ENCODE measurements around the gene PCOLCE2.

- TF ChIP-seq, protein P1, sequence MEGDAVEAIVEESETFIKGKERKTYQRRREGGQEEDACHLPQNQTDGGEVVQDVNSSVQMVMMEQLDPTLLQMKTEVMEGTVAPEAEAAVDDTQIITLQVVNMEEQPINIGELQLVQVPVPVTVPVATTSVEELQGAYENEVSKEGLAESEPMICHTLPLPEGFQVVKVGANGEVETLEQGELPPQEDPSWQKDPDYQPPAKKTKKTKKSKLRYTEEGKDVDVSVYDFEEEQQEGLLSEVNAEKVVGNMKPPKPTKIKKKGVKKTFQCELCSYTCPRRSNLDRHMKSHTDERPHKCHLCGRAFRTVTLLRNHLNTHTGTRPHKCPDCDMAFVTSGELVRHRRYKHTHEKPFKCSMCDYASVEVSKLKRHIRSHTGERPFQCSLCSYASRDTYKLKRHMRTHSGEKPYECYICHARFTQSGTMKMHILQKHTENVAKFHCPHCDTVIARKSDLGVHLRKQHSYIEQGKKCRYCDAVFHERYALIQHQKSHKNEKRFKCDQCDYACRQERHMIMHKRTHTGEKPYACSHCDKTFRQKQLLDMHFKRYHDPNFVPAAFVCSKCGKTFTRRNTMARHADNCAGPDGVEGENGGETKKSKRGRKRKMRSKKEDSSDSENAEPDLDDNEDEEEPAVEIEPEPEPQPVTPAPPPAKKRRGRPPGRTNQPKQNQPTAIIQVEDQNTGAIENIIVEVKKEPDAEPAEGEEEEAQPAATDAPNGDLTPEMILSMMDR (IDR thresholded peaks at IDR 0.05; ENCODE audit: borderline replicate concordance, extremely low read depth, low read length, poor library complexity, severe bottlenecking): no peak
- no peak for TF ChIP-seq EZH2 (IDR thresholded peaks at IDR 0.05; ENCODE audit: borderline replicate concordance, low read depth, low read length, severe bottlenecking)
Measured at GRCh38 chr3:142863010-142863817, 25.7 kb downstream of the PCOLCE2 start.
